ENCODE measurements around the gene ULBP2.
A peak's percentile ranks its signal among the peaks of the same experiment; 100 is the strongest.
"Not testable (repeated sequence)": the region's sequence is repeated elsewhere in the genome, so short reads cannot be mapped to it uniquely, and the experiment has no call there.

The ULBP2 gene

GRCh38 chr6:149939356-149939648, 2.5 kb upstream of the ULBP2 start:
- H3K36me3 ChIP-seq (ENCODE audit: insufficient read depth, low read length), result no peaks in the 10 kb centered on the region
- no peak overlapping the region for H3K27ac ChIP-seq
- H3K4me3 ChIP-seq, result no peak overlapping the region
- H3K9me3 ChIP-seq (ENCODE audit: low read depth, low read length), result no peaks in the 10 kb centered on the region
- no peak overlapping the region for H3K9ac ChIP-seq (ENCODE audit: insufficient read length)
- TF ChIP-seq FOXP2 (optimal IDR thresholded peaks at IDR 0.05; ENCODE audit: control extremely low read depth, extremely low read length, insufficient read depth) (no peak), POLR2AphosphoS5 (IDR thresholded peaks at IDR 0.05; ENCODE audit: borderline replicate concordance, low read depth, low read length) (no peak), EZH2 (IDR thresholded peaks at IDR 0.05) (no peak)
- DNase-seq (ENCODE audit: low read depth, low spot score), result no peak

- TF ChIP-seq POLR2AphosphoS5 (IDR thresholded peaks at IDR 0.05; ENCODE audit: borderline replicate concordance, low read depth, low read length), result no peak
- no peak for TF ChIP-seq FOXP2 (optimal IDR thresholded peaks at IDR 0.05; ENCODE audit: control extremely low read depth, extremely low read length, insufficient read depth)
- no peak for TF ChIP-seq EZH2 (IDR thresholded peaks at IDR 0.05)
- H3K9ac ChIP-seq (ENCODE audit: insufficient read length), result no peak overlapping the region
- H3K27ac ChIP-seq, result no peak overlapping the region
- H3K36me3 ChIP-seq (ENCODE audit: insufficient read depth, low read length), result no peaks in the 10 kb centered on the region
- H3K9me3 ChIP-seq (ENCODE audit: low read depth, low read length), result no peaks in the 10 kb centered on the region
- DNase-seq (ENCODE audit: low read depth, low spot score), result no peak
- H3K4me3 ChIP-seq, result no peak overlapping the region
Measured at GRCh38 chr6:149939909-149940671, 1.7 kb upstream of the ULBP2 start.

GRCh38 chr6:149940672-149940982, 1.2 kb upstream of the ULBP2 start:
- Histone ChIP-seq H3K9me3 (ENCODE audit: low read depth, low read length) (no peaks in the 10 kb centered on the region), H3K9ac (ENCODE audit: insufficient read length) (no peak overlapping the region), H3K4me3 (no peak overlapping the region), H3K27ac (no peak overlapping the region), H3K36me3 (ENCODE audit: insufficient read depth, low read length) (no peaks in the 10 kb centered on the region)
- no peak for TF ChIP-seq EZH2 (IDR thresholded peaks at IDR 0.05)
- no peak for TF ChIP-seq FOXP2 (optimal IDR thresholded peaks at IDR 0.05; ENCODE audit: control extremely low read depth, extremely low read length, insufficient read depth)
- DNase-seq (ENCODE audit: low read depth, low spot score), result no peak

- Histone ChIP-seq H3K36me3 (ENCODE audit: insufficient read depth, low read length) (no peaks in the 10 kb centered on the region), H3K9me3 (ENCODE audit: low read depth, low read length) (no peaks in the 10 kb centered on the region), H3K27ac (no peak overlapping the region), H3K9ac (ENCODE audit: insufficient read length) (peak overlapping the region; percentile 30), H3K4me3 (peak overlapping the region; percentile 83)
- DNase-seq (ENCODE audit: low read depth, low spot score), result no peak
- TF ChIP-seq FOXP2 (optimal IDR thresholded peaks at IDR 0.05; ENCODE audit: control extremely low read depth, extremely low read length, insufficient read depth) (no peak), POLR2AphosphoS5 (IDR thresholded peaks at IDR 0.05; ENCODE audit: borderline replicate concordance, low read depth, low read length) (no peak), EZH2 (IDR thresholded peaks at IDR 0.05) (no peak)
Measured at GRCh38 chr6:149942461-149942829, 631 bp downstream of the ULBP2 start.

- H3K36me3 ChIP-seq (ENCODE audit: insufficient read depth, low read length), result not testable (repeated sequence)
Measured at GRCh38 chr6:149943321-149943720, 1.5 kb downstream of the ULBP2 start.

GRCh38 chr6:149945276-149945675, 3.5 kb downstream of the ULBP2 start:
- H3K9me3 ChIP-seq (ENCODE audit: low read depth, low read length); H3K9ac ChIP-seq (ENCODE audit: insufficient read length); H3K4me3 ChIP-seq; H3K27ac ChIP-seq; H3K36me3 ChIP-seq (ENCODE audit: insufficient read depth, low read length); DNase-seq (ENCODE audit: low read depth, low spot score): not testable (repeated sequence)

More at GRCh38 chr6:149943321-149943720, 1.5 kb downstream of the ULBP2 start:
- H3K9me3 ChIP-seq (ENCODE audit: low read depth, low read length); H3K9ac ChIP-seq (ENCODE audit: insufficient read length); DNase-seq (ENCODE audit: low read depth, low spot score); H3K4me3 ChIP-seq; H3K27ac ChIP-seq: not testable (repeated sequence)

- H3K4me3 ChIP-seq; H3K27ac ChIP-seq; H3K9ac ChIP-seq (ENCODE audit: insufficient read length); H3K36me3 ChIP-seq (ENCODE audit: insufficient read depth, low read length); H3K9me3 ChIP-seq (ENCODE audit: low read depth, low read length); DNase-seq (ENCODE audit: low read depth, low spot score): not testable (repeated sequence)
Measured at GRCh38 chr6:149946631-149947030, 4.8 kb downstream of the ULBP2 start.

- H3K9me3 ChIP-seq (ENCODE audit: low read depth, low read length); H3K36me3 ChIP-seq (ENCODE audit: insufficient read depth, low read length); H3K27ac ChIP-seq; DNase-seq (ENCODE audit: low read depth, low spot score); H3K9ac ChIP-seq (ENCODE audit: insufficient read length); H3K4me3 ChIP-seq: not testable (repeated sequence)
Measured at GRCh38 chr6:149947533-149947932, 5.7 kb downstream of the ULBP2 start.

GRCh38 chr6:149948011-149948410, 6.2 kb downstream of the ULBP2 start:
- no peak for DNase-seq (ENCODE audit: low read depth, low spot score)
- H3K9me3 ChIP-seq (ENCODE audit: low read depth, low read length), result no peaks in the 10 kb centered on the region
- no peak overlapping the region for H3K9ac ChIP-seq (ENCODE audit: insufficient read length)
- H3K4me3 ChIP-seq, result no peak overlapping the region
- H3K27ac ChIP-seq, result no peak overlapping the region
- TF ChIP-seq POLR2AphosphoS5 (IDR thresholded peaks at IDR 0.05; ENCODE audit: borderline replicate concordance, low read depth, low read length), result no peak
- TF ChIP-seq EZH2 (IDR thresholded peaks at IDR 0.05), result no peak
- TF ChIP-seq FOXP2 (optimal IDR thresholded peaks at IDR 0.05; ENCODE audit: control extremely low read depth, extremely low read length, insufficient read depth), result no peak
- H3K36me3 ChIP-seq (ENCODE audit: insufficient read depth, low read length), result no peaks in the 10 kb centered on the region

- no peak for DNase-seq (ENCODE audit: low read depth, low spot score)
- no peaks in the 10 kb centered on the region for H3K9me3 ChIP-seq (ENCODE audit: low read depth, low read length)
- H3K27ac ChIP-seq, result no peak overlapping the region
- no peak overlapping the region for H3K9ac ChIP-seq (ENCODE audit: insufficient read length)
- H3K4me3 ChIP-seq, result no peak overlapping the region
- H3K36me3 ChIP-seq (ENCODE audit: insufficient read depth, low read length), result no peaks in the 10 kb centered on the region
- TF ChIP-seq EZH2 (IDR thresholded peaks at IDR 0.05) (no peak), POLR2AphosphoS5 (IDR thresholded peaks at IDR 0.05; ENCODE audit: borderline replicate concordance, low read depth, low read length) (no peak), FOXP2 (optimal IDR thresholded peaks at IDR 0.05; ENCODE audit: control extremely low read depth, extremely low read length, insufficient read depth) (no peak)
Measured at GRCh38 chr6:149948616-149949015, 6.8 kb downstream of the ULBP2 start.
